GM18907 (cell line): ENCODE data around the gene UGT1A9.

ENCODE experiments used
- ATAC-seq: cut with Tn5 transposase; IDR thresholded peaks from one replicate; pipeline ENCODE4 v1.9.1; 2021; ENCODE audit warnings: mild to moderate bottlenecking, moderate library complexity; ENCODE audit not compliant: unreplicated experiment

The UGT1A9 gene

DNA sequence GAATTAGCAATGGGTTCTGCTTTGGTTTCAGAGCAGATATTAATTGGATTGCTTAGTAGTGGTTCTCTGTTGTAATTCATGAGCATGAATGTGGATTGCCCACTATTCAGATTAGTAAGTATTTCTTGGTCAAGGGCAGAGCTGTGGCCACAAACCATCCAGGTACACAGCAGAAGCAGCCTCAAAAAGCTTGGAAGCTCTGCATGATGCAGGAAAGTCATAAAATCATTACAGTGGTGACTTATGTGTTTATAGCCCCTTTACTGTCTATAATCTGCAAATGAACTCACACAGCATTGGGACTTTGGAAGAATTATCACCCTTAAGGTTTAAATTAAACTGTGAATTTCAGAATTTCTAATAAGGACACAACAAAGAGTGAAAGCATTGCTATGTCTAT lies 86.4 kb downstream of the UGT1A9 start:
- ATAC-seq: no peak

DNA sequence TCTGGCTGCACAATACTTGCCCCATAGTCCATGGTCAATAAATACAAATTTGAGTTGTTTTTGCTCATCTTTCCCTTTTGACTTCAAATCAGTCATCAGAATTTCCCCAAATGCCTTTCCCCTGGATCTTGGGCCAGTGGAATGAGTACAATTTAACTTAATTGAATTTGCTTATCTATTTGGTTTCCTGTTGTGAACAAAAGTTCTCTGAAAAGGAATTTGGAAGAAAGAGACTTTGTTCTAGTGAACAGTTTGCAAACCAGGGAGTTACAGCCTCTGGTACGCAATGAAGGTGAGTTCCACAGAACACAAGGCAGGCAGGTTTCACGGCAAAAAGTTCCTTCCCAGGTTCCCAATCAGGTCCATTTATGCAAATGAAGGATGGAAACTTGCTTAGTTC lies 87.2 kb downstream of the UGT1A9 start:
- ATAC-seq: no peak

DNA sequence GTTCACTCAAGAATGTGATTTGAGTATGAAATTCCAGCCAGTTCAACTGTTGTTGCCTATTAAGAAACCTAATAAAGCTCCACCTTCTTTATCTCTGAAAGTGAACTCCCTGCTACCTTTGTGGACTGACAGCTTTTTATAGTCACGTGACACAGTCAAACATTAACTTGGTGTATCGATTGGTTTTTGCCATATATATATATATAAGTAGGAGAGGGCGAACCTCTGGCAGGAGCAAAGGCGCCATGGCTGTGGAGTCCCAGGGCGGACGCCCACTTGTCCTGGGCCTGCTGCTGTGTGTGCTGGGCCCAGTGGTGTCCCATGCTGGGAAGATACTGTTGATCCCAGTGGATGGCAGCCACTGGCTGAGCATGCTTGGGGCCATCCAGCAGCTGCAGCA lies 88.3 kb downstream of the UGT1A9 start, which contains the start of gene UGT1A1:
Gene UGT1A1 (plus strand): TSS at position 228 of the 400 bp plus-strand sequence. CDS start 18 bp downstream, at position 246.
- no peak for ATAC-seq

DNA sequence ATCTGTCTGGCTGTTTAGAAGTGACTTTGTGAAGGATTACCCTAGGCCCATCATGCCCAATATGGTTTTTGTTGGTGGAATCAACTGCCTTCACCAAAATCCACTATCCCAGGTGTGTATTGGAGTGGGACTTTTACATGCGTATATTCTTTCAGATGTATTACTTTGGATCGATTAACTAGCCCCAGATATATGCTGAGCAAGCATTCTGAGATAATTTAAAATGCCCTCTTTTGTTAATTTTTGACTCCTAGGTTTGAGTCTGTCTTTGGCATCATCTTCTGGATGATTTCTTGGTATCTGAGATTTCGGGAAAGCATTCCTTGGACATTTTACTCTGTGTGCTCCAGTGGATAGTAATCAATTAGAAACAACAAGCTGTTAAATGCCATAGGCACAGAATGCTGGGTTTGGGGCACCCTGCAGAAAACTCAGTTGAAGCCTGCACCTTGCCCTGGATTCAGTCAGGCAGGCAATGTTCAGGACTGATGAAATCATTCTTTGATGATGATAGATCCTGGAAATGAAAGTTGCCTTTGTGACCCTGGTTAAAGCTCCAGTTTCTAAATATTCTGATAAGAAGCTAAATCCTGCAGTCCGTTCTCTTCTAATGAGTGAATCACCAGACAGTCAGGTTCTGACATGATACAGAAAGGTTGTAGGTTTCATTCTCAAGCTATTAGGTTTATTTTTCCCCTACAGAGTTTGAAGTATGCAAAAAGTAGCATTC lies 89.5 kb downstream of the UGT1A9 start:
- no peak for ATAC-seq

- no peak for ATAC-seq
These were observed 92.6 kb downstream of the UGT1A9 start for GRCh38 chr2:233764264-233764663.

DNA sequence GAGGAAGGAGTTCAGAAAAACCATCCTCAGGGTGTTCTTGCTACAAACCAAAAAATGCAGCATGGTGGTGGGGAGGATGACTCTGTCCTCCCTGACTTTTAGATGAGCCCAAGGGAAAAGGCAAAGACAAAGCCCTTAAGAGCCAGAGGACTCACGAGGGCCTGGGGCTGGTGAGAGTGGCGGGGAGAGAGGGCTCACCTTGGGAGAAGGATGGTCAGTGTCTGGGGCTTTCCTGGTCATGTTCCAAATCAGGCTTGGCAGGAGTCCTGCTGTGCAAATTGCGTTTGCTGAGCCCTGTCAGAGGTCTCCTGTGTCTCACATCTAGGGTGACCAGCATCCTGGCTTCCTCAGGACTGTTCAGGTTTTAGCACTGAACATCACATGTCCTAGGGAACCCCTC lies 93.1 kb downstream of the UGT1A9 start:
- ATAC-seq: no peak

GRCh38 chr2:233766416-233766815 lies 94.7 kb downstream of the UGT1A9 start:
- ATAC-seq: no peak

GRCh38 chr2:233768076-233768475 lies 96.4 kb downstream of the UGT1A9 start:
- no peak for ATAC-seq

DNA sequence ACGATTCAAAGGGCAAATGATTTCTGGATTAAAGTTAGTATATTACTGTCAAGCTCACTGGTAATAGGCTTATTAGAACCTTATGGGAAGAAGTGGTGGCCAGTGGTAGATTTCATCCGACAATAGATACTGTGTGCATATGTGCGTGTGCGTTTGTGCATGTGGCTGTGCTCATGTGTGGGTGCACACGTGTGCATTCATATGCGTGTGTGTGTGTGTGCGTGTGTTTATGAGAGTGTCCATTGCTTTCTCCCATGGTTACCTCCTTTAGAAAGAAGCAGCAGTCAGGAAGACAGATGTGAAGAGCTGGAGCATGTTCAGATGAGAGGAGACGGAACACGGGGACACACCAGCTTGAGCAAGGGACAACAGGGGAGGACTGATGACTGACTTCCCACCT lies 97.6 kb downstream of the UGT1A9 start:
- no peak for ATAC-seq

GRCh38 chr2:233772153-233772552 lies 100.5 kb downstream of the UGT1A9 start:
- ATAC-seq: no peak

DNA sequence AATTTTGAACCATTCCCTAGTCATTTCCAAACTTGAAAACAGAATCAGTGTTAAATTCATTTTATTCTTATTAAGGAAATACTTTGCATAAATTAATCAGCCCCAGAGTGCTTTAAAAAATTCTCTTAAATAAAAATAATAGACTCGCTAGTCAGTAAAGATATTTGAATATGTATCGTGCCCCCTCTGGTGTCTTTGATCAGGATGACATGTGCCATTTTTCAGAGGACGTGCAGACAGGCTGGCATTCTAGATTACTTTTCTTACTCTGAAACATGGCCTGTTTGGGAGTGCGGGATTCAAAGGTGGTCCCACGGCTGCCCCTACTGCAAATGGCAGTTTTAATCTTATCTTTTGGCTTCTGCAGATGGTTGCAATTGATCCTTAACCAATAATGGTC lies 100.9 kb downstream of the UGT1A9 start:
- no peak for ATAC-seq

- no peak for ATAC-seq
These were observed 102.2 kb downstream of the UGT1A9 start for GRCh38 chr2:233773854-233774253.

GRCh38 chr2:233775414-233775813 lies 103.7 kb downstream of the UGT1A9 start:
- ATAC-seq: no peak

DNA sequence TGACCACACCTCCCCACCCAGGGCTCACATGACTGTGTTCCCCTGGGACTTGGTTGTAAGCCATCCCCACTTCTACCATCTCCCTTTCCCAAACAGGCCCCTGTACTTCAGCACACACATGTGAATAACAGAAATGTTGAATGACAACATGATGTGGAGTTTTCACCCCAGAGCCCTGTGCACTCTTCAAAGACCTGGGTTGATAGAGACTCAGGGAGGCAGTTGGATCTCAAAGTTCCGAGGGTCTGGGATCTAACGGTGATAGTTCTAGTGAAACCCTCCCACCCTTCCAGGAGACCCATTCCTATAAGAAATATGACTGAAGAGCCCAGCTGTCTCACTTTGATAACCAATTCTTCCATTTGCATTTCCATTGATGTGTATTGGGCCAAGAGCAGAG lies 106.3 kb downstream of the UGT1A9 start, which contains the start of gene MROH2A:
Gene MROH2A (plus strand): TSS at position 301 of the 400 bp plus-strand sequence. CDS start 1,029 bp downstream, outside the sequence.
- ATAC-seq: no peak

DNA sequence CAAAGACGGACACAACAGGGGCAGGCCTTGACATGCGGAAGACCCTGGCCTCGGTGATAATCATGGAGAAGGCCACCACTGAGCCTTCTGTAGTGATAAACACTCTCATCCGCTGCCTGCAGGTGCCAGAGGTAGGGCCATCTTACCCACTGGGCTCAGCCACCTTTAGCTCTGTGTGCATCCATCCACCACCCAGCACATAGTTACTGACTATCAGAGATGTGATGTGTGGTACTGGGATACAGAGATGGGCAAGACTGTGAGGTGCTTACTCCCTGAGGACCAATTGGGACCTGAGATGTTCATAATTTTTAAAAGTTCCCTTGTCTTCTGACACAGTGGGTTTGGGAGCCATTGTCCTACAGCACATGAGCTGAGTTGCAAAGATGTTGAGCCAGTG lies 108.0 kb downstream of the UGT1A9 start:
- no peak for ATAC-seq

DNA sequence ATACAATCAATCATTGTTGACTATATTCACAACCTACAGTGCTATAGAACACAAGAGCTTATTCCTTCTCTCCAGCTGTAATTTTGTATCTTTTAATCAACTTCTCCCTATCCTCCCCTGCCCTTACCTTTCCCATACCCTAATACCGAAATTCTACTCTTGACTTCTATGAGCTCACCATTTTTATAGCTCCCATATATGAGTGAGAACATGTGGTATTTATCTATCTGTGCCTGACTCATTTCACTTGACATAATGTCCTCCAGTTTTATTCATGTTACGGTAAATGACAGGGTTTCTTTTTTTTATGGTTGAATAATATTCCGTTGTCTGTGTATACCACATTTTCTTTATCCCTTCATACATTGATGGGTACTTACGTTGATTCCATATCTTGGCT lies 109.1 kb downstream of the UGT1A9 start:
- ATAC-seq: no peak

DNA sequence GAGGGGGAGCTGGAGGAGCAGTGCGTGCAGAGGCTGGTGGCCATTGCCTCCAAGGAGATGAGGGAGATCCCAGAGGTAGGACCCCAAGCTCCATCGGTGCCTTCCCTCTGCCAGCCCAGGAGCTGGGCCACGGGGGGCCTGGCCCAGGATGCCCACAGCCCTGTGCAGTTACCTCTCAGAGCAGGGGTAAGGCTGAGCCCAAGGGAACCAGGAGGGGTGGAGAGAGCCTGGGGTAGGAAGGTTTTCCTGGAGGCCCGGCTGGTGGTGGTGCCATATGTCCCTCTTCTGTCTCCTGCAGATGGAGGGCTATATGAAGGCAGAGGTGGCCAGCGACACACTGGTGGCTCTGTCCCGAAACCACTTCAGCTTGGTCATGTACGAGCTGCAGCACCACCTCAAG lies 117.9 kb downstream of the UGT1A9 start:
- no peak for ATAC-seq

- no peak for ATAC-seq
These were observed 119.6 kb downstream of the UGT1A9 start for GRCh38 chr2:233791151-233791882.

DNA sequence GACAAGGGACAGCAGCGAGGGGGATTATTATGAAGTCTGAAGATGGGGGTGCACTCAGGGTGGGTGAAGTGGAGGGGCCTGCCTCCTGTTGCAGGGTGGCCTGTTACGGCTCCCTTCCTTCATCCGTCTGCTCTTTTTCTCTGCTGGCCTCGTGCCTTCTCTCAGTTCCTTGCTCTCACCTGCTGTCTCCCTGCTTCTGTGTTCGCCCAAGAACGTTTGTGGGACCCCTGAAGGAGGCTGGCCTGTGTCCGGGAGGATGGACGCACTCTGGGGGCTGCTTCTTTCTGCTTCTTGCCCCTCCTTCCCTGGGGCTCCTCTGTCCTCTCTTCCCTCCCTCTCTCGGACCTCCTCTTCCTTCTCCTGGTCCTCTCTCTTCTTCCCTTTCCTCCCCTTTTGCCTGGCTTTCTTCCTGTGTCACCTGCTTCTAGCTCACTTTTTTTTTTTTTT lies 120.2 kb downstream of the UGT1A9 start:
- ATAC-seq: no peak

GRCh38 chr2:233792720-233793119 lies 121.0 kb downstream of the UGT1A9 start:
- ATAC-seq: no peak

DNA sequence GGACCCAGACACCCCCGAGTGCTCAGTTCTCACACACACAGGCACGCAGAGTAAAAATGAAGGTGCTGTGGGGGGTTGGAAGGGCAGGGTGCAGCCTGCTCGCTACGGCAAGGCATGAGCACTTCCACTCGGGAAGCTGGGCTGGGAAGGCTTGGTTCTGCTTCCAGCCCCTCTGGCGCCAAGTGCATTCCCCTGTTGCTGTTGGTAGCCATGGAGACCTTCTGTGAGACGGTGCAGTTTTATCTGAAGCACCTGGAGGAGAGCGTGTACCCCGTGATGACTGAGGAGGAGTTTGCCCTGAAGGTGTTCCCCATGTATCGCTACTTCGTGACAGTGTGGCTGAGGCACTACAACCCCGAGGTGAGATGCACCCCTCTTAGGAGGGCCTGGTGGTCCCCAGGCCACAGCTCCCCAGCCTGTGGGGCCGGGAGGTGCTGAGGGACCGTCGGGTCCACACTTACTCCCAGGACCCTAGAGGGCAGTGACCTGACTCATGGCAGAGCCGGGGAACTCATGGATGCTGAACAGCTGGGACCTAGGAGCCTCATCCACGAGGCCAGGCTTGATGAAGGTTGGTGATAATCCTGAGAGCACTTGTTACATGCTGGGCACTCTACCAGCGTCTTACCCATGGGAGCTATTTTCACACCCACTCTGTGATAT lies 121.9 kb downstream of the UGT1A9 start:
- no peak for ATAC-seq
